ENCODE results near the gene GALNT1. TPM values are rescaled to one million over a fixed set of nuclear protein-coding genes. Genes with fewer than 3 reads are reported as not detected.

Gene GALNT1
- total and polyA plus RNA-seq, 9 of the 15 experiments (the other 6 are each of a cell fraction or from before 2014, with no cell fraction given): 14.4 to 54.1 (median 36.6) TPM

DNA sequence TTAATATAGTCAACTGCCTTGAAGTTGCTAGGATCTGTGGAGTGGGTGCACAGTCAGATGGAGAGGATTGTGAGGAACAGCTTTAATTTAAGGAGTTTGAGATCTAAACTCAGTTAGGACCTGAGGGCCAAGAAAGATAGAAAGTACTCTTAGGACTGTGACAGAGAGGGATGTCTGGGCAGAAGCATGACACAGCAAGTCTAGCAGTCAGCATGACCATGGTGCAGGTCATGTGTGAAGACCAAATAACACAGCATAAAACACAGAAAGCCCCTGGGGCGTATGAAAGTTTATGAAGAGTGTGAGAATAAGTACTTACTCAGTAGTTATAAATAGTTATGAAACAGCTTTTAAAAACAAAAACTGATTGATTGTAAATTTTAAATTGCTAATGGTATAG is 107.2 kb downstream of the GALNT1 start (continued):
- TF ChIP-seq, protein P1, sequence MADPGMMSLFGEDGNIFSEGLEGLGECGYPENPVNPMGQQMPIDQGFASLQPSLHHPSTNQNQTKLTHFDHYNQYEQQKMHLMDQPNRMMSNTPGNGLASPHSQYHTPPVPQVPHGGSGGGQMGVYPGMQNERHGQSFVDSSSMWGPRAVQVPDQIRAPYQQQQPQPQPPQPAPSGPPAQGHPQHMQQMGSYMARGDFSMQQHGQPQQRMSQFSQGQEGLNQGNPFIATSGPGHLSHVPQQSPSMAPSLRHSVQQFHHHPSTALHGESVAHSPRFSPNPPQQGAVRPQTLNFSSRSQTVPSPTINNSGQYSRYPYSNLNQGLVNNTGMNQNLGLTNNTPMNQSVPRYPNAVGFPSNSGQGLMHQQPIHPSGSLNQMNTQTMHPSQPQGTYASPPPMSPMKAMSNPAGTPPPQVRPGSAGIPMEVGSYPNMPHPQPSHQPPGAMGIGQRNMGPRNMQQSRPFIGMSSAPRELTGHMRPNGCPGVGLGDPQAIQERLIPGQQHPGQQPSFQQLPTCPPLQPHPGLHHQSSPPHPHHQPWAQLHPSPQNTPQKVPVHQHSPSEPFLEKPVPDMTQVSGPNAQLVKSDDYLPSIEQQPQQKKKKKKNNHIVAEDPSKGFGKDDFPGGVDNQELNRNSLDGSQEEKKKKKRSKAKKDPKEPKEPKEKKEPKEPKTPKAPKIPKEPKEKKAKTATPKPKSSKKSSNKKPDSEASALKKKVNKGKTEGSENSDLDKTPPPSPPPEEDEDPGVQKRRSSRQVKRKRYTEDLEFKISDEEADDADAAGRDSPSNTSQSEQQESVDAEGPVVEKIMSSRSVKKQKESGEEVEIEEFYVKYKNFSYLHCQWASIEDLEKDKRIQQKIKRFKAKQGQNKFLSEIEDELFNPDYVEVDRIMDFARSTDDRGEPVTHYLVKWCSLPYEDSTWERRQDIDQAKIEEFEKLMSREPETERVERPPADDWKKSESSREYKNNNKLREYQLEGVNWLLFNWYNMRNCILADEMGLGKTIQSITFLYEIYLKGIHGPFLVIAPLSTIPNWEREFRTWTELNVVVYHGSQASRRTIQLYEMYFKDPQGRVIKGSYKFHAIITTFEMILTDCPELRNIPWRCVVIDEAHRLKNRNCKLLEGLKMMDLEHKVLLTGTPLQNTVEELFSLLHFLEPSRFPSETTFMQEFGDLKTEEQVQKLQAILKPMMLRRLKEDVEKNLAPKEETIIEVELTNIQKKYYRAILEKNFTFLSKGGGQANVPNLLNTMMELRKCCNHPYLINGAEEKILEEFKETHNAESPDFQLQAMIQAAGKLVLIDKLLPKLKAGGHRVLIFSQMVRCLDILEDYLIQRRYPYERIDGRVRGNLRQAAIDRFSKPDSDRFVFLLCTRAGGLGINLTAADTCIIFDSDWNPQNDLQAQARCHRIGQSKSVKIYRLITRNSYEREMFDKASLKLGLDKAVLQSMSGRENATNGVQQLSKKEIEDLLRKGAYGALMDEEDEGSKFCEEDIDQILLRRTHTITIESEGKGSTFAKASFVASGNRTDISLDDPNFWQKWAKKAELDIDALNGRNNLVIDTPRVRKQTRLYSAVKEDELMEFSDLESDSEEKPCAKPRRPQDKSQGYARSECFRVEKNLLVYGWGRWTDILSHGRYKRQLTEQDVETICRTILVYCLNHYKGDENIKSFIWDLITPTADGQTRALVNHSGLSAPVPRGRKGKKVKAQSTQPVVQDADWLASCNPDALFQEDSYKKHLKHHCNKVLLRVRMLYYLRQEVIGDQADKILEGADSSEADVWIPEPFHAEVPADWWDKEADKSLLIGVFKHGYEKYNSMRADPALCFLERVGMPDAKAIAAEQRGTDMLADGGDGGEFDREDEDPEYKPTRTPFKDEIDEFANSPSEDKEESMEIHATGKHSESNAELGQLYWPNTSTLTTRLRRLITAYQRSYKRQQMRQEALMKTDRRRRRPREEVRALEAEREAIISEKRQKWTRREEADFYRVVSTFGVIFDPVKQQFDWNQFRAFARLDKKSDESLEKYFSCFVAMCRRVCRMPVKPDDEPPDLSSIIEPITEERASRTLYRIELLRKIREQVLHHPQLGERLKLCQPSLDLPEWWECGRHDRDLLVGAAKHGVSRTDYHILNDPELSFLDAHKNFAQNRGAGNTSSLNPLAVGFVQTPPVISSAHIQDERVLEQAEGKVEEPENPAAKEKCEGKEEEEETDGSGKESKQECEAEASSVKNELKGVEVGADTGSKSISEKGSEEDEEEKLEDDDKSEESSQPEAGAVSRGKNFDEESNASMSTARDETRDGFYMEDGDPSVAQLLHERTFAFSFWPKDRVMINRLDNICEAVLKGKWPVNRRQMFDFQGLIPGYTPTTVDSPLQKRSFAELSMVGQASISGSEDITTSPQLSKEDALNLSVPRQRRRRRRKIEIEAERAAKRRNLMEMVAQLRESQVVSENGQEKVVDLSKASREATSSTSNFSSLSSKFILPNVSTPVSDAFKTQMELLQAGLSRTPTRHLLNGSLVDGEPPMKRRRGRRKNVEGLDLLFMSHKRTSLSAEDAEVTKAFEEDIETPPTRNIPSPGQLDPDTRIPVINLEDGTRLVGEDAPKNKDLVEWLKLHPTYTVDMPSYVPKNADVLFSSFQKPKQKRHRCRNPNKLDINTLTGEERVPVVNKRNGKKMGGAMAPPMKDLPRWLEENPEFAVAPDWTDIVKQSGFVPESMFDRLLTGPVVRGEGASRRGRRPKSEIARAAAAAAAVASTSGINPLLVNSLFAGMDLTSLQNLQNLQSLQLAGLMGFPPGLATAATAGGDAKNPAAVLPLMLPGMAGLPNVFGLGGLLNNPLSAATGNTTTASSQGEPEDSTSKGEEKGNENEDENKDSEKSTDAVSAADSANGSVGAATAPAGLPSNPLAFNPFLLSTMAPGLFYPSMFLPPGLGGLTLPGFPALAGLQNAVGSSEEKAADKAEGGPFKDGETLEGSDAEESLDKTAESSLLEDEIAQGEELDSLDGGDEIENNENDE (IDR thresholded peaks at IDR 0.05; ENCODE audit: low read depth, low read length): no peak
- TF ChIP-seq NUFIP1 (IDR thresholded peaks at IDR 0.05; ENCODE audit: partially characterized antibody): no peak
- no peak for TF ChIP-seq BCL6 (CRISPR knock-in tag; IDR thresholded peaks at IDR 0.05)
- no peak for TF ChIP-seq GABPB1 (CRISPR knock-in tag; IDR thresholded peaks at IDR 0.05)
- no peak for TF ChIP-seq ZNF347 (CRISPR knock-in tag; IDR thresholded peaks at IDR 0.05; ENCODE audit: low read depth)
- no peak for TF ChIP-seq MCM7 (IDR thresholded peaks at IDR 0.05)
- TF ChIP-seq ZNF316 (IDR thresholded peaks at IDR 0.05): peak; percentile 94
- peak; percentile 24 for TF ChIP-seq MEIS2 (IDR thresholded peaks at IDR 0.05; ENCODE audit: partially characterized antibody)
- TF ChIP-seq, protein P2, sequence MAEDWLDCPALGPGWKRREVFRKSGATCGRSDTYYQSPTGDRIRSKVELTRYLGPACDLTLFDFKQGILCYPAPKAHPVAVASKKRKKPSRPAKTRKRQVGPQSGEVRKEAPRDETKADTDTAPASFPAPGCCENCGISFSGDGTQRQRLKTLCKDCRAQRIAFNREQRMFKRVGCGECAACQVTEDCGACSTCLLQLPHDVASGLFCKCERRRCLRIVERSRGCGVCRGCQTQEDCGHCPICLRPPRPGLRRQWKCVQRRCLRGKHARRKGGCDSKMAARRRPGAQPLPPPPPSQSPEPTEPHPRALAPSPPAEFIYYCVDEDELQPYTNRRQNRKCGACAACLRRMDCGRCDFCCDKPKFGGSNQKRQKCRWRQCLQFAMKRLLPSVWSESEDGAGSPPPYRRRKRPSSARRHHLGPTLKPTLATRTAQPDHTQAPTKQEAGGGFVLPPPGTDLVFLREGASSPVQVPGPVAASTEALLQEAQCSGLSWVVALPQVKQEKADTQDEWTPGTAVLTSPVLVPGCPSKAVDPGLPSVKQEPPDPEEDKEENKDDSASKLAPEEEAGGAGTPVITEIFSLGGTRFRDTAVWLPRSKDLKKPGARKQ (CRISPR knock-in tag; IDR thresholded peaks at IDR 0.05): no peak
- TF ChIP-seq ZNF408 (CRISPR knock-in tag; IDR thresholded peaks at IDR 0.05; ENCODE audit: low read depth): no peak
- TF ChIP-seq SMC3 (conservative IDR thresholded peaks at IDR 0.05; ENCODE audit: insufficient read depth, low read depth, low read length): no peak
- TF ChIP-seq ZNF431 (CRISPR knock-in tag; IDR thresholded peaks at IDR 0.05): no peak
- TF ChIP-seq, protein P3, sequence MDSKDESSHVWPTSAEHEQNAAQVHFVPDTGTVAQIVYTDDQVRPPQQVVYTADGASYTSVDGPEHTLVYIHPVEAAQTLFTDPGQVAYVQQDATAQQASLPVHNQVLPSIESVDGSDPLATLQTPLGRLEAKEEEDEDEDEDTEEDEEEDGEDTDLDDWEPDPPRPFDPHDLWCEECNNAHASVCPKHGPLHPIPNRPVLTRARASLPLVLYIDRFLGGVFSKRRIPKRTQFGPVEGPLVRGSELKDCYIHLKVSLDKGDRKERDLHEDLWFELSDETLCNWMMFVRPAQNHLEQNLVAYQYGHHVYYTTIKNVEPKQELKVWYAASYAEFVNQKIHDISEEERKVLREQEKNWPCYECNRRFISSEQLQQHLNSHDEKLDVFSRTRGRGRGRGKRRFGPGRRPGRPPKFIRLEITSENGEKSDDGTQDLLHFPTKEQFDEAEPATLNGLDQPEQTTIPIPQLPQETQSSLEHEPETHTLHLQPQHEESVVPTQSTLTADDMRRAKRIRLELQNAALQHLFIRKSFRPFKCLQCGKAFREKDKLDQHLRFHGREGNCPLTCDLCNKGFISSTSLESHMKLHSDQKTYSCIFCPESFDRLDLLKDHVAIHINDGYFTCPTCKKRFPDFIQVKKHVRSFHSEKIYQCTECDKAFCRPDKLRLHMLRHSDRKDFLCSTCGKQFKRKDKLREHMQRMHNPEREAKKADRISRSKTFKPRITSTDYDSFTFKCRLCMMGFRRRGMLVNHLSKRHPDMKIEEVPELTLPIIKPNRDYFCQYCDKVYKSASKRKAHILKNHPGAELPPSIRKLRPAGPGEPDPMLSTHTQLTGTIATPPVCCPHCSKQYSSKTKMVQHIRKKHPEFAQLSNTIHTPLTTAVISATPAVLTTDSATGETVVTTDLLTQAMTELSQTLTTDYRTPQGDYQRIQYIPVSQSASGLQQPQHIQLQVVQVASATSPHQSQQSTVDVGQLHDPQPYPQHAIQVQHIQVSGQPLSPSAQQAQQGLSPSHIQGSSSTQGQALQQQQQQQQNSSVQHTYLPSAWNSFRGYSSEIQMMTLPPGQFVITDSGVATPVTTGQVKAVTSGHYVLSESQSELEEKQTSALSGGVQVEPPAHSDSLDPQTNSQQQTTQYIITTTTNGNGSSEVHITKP (IDR thresholded peaks at IDR 0.05; ENCODE audit: partially characterized antibody): no peak

Data from K562 (cell line).